ENCODE results near the gene FSTL3.
"Not testable (repeated sequence)": the region's sequence is repeated elsewhere in the genome, so short reads cannot be mapped to it uniquely, and the experiment has no call there.

Gene FSTL3

GRCh38 chr19:676339-677105, at the start of gene FSTL3:
TSS of gene FSTL3 (plus strand) at chr19:676392. CDS start at chr19:676424, 32 bp downstream.
- DNase-seq: no peak

- DNase-seq: not testable (repeated sequence)
These were observed 49.6 kb upstream of the FSTL3 start for GRCh38 chr19:626566-626965.

DNA sequence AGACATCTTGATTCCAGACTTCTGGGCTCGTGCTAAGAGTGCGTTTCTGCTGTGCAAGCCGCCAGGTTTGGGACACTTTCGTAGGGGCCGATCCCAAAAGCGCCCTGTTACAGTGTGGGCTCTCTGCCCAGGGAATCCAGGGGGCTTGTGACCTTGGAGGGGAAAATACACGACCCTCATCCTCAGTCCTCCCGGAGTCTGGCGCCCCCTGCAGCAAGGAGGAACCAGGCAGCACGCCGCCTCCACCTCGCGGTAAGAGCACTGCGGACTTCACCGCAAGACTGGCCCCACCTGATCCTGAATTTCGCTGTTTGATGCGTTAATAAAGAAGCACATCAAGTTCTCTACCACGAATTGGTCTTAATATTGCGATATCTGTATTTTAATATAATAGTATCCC, 48.0 kb upstream of the FSTL3 start:
- no peak for DNase-seq

GRCh38 chr19:629515-629914, 46.7 kb upstream of the FSTL3 start:
- not testable (repeated sequence) for DNase-seq

GRCh38 chr19:629961-630714, 46.1 kb upstream of the FSTL3 start:
- no peak for DNase-seq

DNA sequence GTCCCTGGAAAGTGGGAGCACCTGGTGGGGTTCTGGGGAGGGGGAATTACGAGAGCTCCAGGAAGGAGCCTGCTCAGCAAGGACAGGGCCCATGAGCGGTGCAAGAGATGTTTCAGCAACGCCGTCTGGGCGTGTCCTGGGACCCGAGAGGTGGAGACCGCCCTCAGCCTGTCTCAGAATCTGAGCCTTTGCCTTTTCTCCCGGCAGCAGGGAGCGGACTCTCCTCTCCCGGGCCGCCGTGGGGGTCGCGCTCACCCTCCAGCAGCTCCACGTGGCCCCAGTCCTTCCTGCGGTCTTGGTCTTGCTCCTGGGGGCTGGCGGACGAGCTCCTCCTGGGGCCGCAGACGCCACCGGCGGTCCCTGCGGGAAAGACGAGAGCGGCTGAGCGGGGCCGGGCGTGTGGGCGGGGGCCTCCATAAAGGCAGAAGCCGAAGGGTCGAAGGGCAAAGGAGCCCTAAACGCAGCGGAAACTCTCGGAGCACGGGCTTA, 43.6 kb upstream of the FSTL3 start:
- peak; percentile 49 to 58 for DNase-seq

GRCh38 chr19:633068-633785, 43.0 kb upstream of the FSTL3 start, which contains the start of gene POLRMT:
TSS of gene POLRMT (minus strand) at chr19:633537. CDS start at chr19:633512, 25 bp downstream.
- DNase-seq: peak; percentile 96 to 97

- peak in 1 of 2 experiments; percentile 4 for DNase-seq
These were observed 42.2 kb upstream of the FSTL3 start for GRCh38 chr19:633786-634639.

- no peak for DNase-seq
These were observed 41.1 kb upstream of the FSTL3 start for GRCh38 chr19:634975-635652.

GRCh38 chr19:638906-639252, 37.3 kb upstream of the FSTL3 start:
- no peak for DNase-seq

DNA sequence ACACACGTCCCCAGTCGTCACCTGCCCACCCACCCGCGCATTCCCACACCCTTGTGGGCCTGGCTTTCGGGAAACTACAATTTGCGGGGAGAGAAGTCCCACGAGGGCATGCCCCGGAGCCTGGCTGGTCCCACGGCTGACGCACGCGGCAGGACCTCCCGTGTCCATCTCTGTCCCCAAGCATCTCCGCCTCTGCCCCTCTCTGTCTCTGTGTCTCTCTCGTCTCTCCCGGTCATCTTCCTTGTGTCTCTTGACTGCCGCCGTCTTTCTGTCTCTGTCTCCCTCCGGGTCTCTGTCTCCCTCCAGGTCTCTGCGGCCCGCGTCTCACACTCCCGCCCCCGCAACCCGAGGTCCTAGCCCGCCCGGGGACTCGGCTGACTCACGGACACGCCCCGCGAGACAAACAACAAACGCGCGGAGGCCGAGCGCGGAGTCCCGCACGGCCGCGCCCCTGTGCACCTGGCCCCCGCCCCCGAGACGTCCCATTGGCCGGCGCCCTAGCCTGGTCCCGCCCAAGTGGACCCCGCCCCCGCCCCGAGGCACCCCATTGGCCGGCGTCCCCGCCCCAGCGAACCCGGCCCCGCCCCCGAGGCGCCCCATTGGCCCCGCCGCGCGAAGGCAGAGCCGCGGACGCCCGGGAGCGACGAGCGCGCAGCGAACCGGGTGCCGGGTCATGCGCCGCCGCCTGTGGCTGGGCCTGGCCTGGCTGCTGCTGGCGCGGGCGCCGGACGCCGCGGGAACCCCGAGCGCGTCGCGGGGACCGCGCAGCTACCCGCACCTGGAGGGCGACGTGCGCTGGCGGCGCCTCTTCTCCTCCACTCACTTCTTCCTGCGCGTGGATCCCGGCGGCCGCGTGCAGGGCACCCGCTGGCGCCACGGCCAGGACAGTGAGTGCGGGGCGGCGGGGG, 36.7 kb upstream of the FSTL3 start, which contains the start of gene FGF22:
TSS of gene FGF22 (plus strand) at position 627 of the 908 bp plus-strand sequence. CDS start at position 674, 47 bp downstream.
- peak; percentile 60 to 66 for DNase-seq

DNA sequence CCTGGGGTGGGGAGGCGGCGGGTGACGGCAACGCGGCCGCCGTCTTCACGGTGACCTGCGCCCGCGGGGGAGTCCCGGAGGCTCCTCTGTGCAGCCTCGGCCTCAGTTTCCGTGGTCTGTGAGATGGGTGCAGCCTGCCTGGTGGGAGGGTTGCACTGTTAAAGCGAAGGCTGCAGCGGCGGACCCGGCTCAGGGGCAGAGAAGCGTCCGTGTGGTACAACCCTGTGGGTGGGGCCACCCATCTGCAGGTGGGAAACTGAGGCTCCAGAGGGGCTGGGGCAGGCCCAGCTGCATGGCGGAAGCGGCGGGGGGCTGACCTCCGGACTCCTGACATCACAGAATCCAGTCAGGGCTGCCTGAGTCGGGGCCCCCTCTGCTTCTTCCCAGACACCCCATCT, 36.0 kb upstream of the FSTL3 start:
- DNase-seq: no peak

- DNase-seq: no peak
These were observed 35.5 kb upstream of the FSTL3 start for GRCh38 chr19:640606-641189.

GRCh38 chr19:641702-642101, 34.5 kb upstream of the FSTL3 start:
- no peak for DNase-seq

GRCh38 chr19:642767-643727, 33.1 kb upstream of the FSTL3 start:
- no peak for DNase-seq

DNA sequence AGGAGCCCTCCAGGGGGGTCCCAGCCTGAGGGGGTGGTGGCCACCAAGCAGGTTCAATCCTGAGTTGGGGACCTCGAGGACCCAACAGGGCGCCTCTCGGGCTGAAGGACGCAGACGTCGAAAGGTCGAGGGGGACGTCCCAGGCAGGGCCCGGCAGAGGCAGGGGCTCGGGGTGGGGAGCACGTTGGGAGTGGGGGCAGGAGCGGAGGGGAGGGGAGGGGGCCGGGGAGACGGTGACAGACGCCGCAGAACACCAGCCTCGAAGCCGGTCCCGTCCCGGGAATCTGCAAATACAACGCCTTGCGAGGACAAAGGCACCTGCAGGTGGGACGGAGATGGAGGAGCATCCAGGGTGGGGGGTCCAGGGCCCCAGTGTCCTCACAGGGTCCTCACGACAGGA, 32.5 kb upstream of the FSTL3 start:
- no peak for DNase-seq

GRCh38 chr19:644363-644762, 31.8 kb upstream of the FSTL3 start:
- no peak for DNase-seq

DNA sequence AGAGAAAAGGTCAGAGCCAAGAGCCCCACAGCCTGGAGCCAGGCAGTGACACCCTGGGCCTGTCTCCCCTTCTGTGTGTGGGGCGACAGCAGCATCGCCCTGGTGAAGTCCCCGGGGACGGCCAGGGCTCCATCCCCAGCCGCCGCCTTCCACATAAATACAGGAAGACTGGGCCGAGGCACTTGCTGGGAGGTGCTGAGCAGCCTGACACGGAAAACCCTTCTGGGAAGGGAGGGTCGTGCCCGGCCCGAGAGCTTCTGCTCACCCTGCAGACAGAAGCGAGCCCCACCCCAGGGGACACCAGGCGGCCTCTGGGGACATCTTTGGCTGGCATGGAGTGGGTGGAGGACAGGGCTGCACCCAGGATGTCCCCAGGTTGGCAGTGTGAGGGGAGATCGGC, 31.4 kb upstream of the FSTL3 start:
- no peak for DNase-seq
